Neural cell (in vitro differentiated cells): ENCODE measurements around the gene PANK4.

Experiments used
- CTCF ChIP-seq: fragments of 450-650 bp; IDR thresholded peaks from 2 replicates; pipeline ENCODE4 v1.5.1; 2014; ENCODE audit warnings: antibody characterized with exemption, mild to moderate bottlenecking, moderate library complexity; ENCODE audit not compliant: poor library complexity, severe bottlenecking
- POLR2AphosphoS5 ChIP-seq: IDR thresholded peaks from 2 replicates; pipeline ENCODE4 v1.6.1; 2012

GRCh38 chr1:2496746-2497145 lies 29.6 kb downstream of the PANK4 start:
- TF ChIP-seq CTCF (no peak), POLR2AphosphoS5 (no peak)
